ENCODE results near the gene SLC23A3.
A peak's percentile ranks its signal among the peaks of the same experiment; 100 is the strongest.

SLC23A3 gene

GRCh38 chr2:219178377-219179175, 8.7 kb upstream of the SLC23A3 start:
- TF ChIP-seq CTCF (IDR thresholded peaks at IDR 0.05; ENCODE audit: insufficient read depth, low read depth, low read length, missing control alignments) = no peak
- DNase-seq (ENCODE audit: low read depth) = peak; percentile 47

GRCh38 chr2:219177552-219178376, 7.9 kb upstream of the SLC23A3 start, which contains the start of gene RETREG2:
RETREG2 (plus strand) TSS chr2:219178275; CDS start chr2:219178353, 78 bp downstream.
- H3K4me3 ChIP-seq (ENCODE audit: low read depth, low read length) = peak within 1 kb of the TSS; percentile 88
- peak; percentile 97 for DNase-seq (ENCODE audit: low read depth)
- peak; percentile 46 for TF ChIP-seq CTCF (IDR thresholded peaks at IDR 0.05; ENCODE audit: insufficient read depth, low read depth, low read length, missing control alignments)

More at GRCh38 chr2:219178377-219179175, 8.7 kb upstream of the SLC23A3 start:
- peak overlapping the region; percentile 85 for H3K4me3 ChIP-seq (ENCODE audit: low read depth, low read length)

GRCh38 chr2:219176818-219177551, 7.2 kb upstream of the SLC23A3 start, which contains the start of gene CNPPD1:
CNPPD1 (minus strand) TSS chr2:219176925; CDS start chr2:219176828, 97 bp downstream.
- TF ChIP-seq CTCF (IDR thresholded peaks at IDR 0.05; ENCODE audit: insufficient read depth, low read depth, low read length, missing control alignments) = no peak
- DNase-seq (ENCODE audit: low read depth) = peak; percentile 94
- H3K4me3 ChIP-seq (ENCODE audit: low read depth, low read length) = peak within 1 kb of the TSS; percentile 88

- DNase-seq (ENCODE audit: low read depth) = peak; percentile 62
Observed at GRCh38 chr2:219175928-219176817, 6.3 kb upstream of the SLC23A3 start.

GRCh38 chr2:219175486-219175885, 5.7 kb upstream of the SLC23A3 start:
- TF ChIP-seq CTCF (IDR thresholded peaks at IDR 0.05; ENCODE audit: insufficient read depth, low read depth, low read length, missing control alignments) = no peak
- H3K4me3 ChIP-seq (ENCODE audit: low read depth, low read length) = peak overlapping the region; percentile 88
- DNase-seq (ENCODE audit: low read depth) = no peak

More at GRCh38 chr2:219175928-219176817, 6.3 kb upstream of the SLC23A3 start:
- peak overlapping the region; percentile 88 for H3K4me3 ChIP-seq (ENCODE audit: low read depth, low read length)
- TF ChIP-seq CTCF (IDR thresholded peaks at IDR 0.05; ENCODE audit: insufficient read depth, low read depth, low read length, missing control alignments) = no peak

Measured in GM12865 (cell line).